Measurements from ENCODE around the gene ZNF674. TPM values are rescaled to one million over a fixed set of nuclear protein-coding genes. Genes with fewer than 3 reads are reported as not detected.

Gene ZNF674
- total RNA-seq, 2 donors from 2014 or later, result 4.4 to 4.6 TPM

DNA sequence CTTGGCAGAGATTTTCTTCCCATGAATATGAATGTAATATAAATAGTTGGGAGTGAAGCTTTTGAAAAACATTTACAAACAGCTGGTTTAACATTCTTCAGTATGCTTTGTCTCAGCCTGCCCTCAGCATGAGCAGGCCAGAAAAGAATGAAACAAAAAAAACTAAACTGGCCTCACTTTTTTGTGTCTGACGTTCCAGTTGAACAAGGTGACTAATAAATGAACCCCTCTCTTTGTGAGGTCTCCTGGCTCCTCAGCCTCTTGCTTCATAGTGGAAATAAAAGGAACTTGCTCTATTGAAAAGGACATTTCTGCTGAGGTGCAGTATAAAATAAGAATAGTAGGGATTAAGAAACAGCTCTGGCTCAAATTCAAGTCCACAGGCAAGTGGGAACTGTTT is 37.7 kb upstream of the ZNF674 start:
- no peaks in the 10 kb centered on the region for H3K27me3 Mint-ChIP-seq (ENCODE audit: insufficient read depth)
- H3K27ac Mint-ChIP-seq, result no peak overlapping the region
- no peak overlapping the region for H3K4me3 ChIP-seq (ENCODE audit: low read length)
- H3K4me3 Mint-ChIP-seq, result no peak overlapping the region
- peaks cover 10% of the 10 kb centered on the region for H3K4me1 Mint-ChIP-seq
- H3K36me3 ChIP-seq (ENCODE audit: control insufficient read depth, insufficient read depth, low read length), result no peaks in the 10 kb centered on the region
- H3K27me3 ChIP-seq (ENCODE audit: control insufficient read depth, insufficient read depth, low read length, poor library complexity, severe bottlenecking), result no peaks in the 10 kb centered on the region
- TF ChIP-seq, protein P1, sequence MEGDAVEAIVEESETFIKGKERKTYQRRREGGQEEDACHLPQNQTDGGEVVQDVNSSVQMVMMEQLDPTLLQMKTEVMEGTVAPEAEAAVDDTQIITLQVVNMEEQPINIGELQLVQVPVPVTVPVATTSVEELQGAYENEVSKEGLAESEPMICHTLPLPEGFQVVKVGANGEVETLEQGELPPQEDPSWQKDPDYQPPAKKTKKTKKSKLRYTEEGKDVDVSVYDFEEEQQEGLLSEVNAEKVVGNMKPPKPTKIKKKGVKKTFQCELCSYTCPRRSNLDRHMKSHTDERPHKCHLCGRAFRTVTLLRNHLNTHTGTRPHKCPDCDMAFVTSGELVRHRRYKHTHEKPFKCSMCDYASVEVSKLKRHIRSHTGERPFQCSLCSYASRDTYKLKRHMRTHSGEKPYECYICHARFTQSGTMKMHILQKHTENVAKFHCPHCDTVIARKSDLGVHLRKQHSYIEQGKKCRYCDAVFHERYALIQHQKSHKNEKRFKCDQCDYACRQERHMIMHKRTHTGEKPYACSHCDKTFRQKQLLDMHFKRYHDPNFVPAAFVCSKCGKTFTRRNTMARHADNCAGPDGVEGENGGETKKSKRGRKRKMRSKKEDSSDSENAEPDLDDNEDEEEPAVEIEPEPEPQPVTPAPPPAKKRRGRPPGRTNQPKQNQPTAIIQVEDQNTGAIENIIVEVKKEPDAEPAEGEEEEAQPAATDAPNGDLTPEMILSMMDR (conservative IDR thresholded peaks at IDR 0.05), result no peak
- peaks cover 48% of the 10 kb centered on the region for H3K9me3 Mint-ChIP-seq
- 43 to 60% methylated on average over 1 of the region's 1 CpG for WGBS, 2 experiments (ENCODE audit: insufficient coverage in 1 of 2, insufficient read length in 1 of 2)
- no peaks in the 10 kb centered on the region for H3K4me1 ChIP-seq (ENCODE audit: control insufficient read depth, insufficient read depth, low read length)
- DNase-seq, result no peak
- H3K27ac ChIP-seq (ENCODE audit: low read depth, low read length), result peak overlapping the region; percentile 66
- peaks cover 2% of the 10 kb centered on the region for H3K36me3 Mint-ChIP-seq (ENCODE audit: low read depth)
- no peaks in the 10 kb centered on the region for H3K9me3 ChIP-seq (ENCODE audit: control insufficient read depth, low read length)
- H3K9ac ChIP-seq (ENCODE audit: extremely low read depth, low read length, poor library complexity, severe bottlenecking), result no peak overlapping the region

DNA sequence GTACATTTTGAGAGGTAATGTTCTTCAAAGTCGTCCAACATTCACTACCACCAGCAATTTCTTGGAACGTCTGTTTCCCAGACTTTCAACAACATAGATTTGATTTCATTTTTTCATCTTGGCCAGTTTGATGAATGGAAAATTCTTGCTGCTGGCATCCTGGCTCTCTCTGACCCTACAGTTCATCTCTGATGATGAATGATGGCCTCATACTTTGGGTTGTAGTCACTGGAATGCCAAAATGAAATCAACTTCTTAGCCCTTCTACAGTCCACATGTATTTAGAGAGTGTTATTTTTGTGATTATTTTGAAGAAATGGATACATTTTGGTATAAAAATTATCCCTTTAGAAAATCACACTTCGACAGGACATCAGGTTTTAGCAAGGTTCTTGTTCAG is 37.1 kb upstream of the ZNF674 start:
- Mint-ChIP-seq H3K9me3 (peaks cover 55% of the 10 kb centered on the region), H3K27ac (no peak overlapping the region), H3K4me1 (peaks cover 6% of the 10 kb centered on the region), H3K27me3 (ENCODE audit: insufficient read depth) (no peaks in the 10 kb centered on the region), H3K4me3 (no peak overlapping the region), H3K36me3 (ENCODE audit: low read depth) (peaks cover 2% of the 10 kb centered on the region)
- Histone ChIP-seq H3K9me3 (ENCODE audit: control insufficient read depth, low read length) (no peaks in the 10 kb centered on the region), H3K27me3 (ENCODE audit: control insufficient read depth, insufficient read depth, low read length, poor library complexity, severe bottlenecking) (no peaks in the 10 kb centered on the region), H3K9ac (ENCODE audit: extremely low read depth, low read length, poor library complexity, severe bottlenecking) (no peak overlapping the region), H3K36me3 (ENCODE audit: control insufficient read depth, insufficient read depth, low read length) (no peaks in the 10 kb centered on the region), H3K4me3 (ENCODE audit: low read length) (no peak overlapping the region), H3K4me1 (ENCODE audit: control insufficient read depth, insufficient read depth, low read length) (no peaks in the 10 kb centered on the region), H3K27ac (ENCODE audit: low read depth, low read length) (peak overlapping the region; percentile 66)
- TF ChIP-seq, protein P1 (conservative IDR thresholded peaks at IDR 0.05), result no peak
- 72 to 86% methylated on average over 2 of the region's 3 CpGs for WGBS, 2 experiments (ENCODE audit: insufficient coverage in 1 of 2, insufficient read length in 1 of 2)
- DNase-seq, result no peak

DNA sequence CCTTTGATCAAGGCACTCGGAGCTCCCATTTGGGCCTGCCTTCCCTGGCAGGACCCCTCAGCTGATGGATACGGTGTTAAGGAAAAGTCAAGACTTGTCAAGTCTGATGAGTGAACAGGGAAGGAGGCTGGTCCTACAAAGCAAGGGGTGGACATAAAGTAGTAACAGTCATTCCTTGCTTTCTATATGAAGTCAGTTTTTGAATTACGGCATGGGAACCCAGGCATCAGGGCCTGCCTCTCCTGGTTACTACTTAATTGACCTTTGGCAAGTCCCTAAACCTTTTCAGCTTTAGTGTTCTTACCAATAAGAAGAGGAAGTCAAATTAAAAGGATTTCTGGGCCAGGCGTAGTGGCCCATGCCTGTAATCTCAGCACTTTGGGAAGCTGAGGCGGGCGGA is 35.4 kb upstream of the ZNF674 start:
- H3K36me3 Mint-ChIP-seq (ENCODE audit: low read depth), result peaks cover 2% of the 10 kb centered on the region
- no peak for DNase-seq
- no peaks in the 10 kb centered on the region for H3K4me1 ChIP-seq (ENCODE audit: control insufficient read depth, insufficient read depth, low read length)
- H3K36me3 ChIP-seq (ENCODE audit: control insufficient read depth, insufficient read depth, low read length), result no peaks in the 10 kb centered on the region
- H3K27ac Mint-ChIP-seq, result no peak overlapping the region
- 99 to 100% methylated on average over 1 to 5 of the region's 6 CpGs for WGBS, 2 experiments (ENCODE audit: insufficient coverage in 1 of 2, insufficient read length in 1 of 2)
- TF ChIP-seq, protein P1 (conservative IDR thresholded peaks at IDR 0.05), result no peak
- H3K9ac ChIP-seq (ENCODE audit: extremely low read depth, low read length, poor library complexity, severe bottlenecking), result no peak overlapping the region
- H3K27ac ChIP-seq (ENCODE audit: low read depth, low read length), result no peak overlapping the region
- H3K27me3 Mint-ChIP-seq (ENCODE audit: insufficient read depth), result peaks cover 8% of the 10 kb centered on the region
- no peaks in the 10 kb centered on the region for H3K9me3 ChIP-seq (ENCODE audit: control insufficient read depth, low read length)
- peaks cover 4% of the 10 kb centered on the region for H3K27me3 ChIP-seq (ENCODE audit: control insufficient read depth, insufficient read depth, low read length, poor library complexity, severe bottlenecking)
- H3K4me3 Mint-ChIP-seq, result no peak overlapping the region
- H3K4me3 ChIP-seq (ENCODE audit: low read length), result no peak overlapping the region
- peaks cover 57% of the 10 kb centered on the region for H3K9me3 Mint-ChIP-seq
- H3K4me1 Mint-ChIP-seq, result peaks cover 9% of the 10 kb centered on the region

Measured in endodermal cell (in vitro differentiated cells).